Cardiac fibroblast (primary cell): ENCODE data around the gene PCDHGC3.

Source experiments
- DNase-seq, 2 donors: peaks; one replicate each; pipeline versions ENCODE4 v3.0.0 to v3.0.0-alpha.2; 2010; ENCODE audit warnings: low read depth in 2 of 2
- H3K4me3 ChIP-seq, 2 donors: replicated peaks in 1 of 2; 1 replicate in 1 of 2; 2 replicates in 1 of 2; pipeline ENCODE4 v1.5.1; 2011; ENCODE audit warnings: low read depth in 2 of 2, low read length in 2 of 2, mild to moderate bottlenecking in 2 of 2, moderate library complexity in 1 of 2
- TF ChIP-seq, protein P1 (sequence below): IDR thresholded peaks from one replicate; pipeline ENCODE4 v1.5.1; 2011; ENCODE audit warnings: low read depth, mild to moderate bottlenecking, low read length, inconsistent platforms

The PCDHGC3 gene

DNA sequence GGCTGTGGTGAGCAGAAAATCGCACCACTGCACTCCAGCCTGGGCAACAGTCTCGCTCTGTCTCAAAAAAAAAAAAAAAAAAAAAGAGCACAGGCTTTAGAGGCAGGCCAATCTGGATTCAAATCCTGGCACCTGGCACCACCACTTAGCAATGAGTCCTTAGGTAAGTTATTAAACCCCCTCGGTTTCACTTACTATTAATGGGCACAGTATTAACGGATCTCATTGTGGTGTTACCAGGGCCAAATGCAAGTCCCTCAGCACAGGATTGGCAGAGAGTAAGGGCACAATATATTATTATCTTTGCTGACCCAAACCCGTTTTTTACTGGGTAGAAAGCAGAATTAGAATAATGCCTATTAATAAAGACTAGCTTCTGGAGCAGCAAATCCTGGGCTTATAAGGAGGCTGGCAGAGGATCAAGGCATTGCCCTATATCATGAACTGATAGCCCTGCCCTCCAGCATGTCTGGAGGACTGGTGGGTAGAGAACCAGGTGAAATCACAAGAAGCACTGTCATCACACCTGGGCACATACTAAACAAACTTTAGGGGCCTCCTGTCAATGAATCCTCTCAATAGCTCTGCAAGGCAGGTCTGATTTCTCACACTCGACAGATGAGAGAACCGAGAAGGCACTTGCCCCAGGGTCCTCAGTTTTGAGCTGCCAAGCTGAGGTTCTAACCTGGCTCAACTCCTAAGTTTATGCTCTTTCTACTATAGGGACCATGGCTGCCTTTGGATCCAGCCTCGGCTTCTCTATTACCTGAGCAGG is 30.8 kb downstream of the PCDHGC3 start:
- TF ChIP-seq, protein P1, sequence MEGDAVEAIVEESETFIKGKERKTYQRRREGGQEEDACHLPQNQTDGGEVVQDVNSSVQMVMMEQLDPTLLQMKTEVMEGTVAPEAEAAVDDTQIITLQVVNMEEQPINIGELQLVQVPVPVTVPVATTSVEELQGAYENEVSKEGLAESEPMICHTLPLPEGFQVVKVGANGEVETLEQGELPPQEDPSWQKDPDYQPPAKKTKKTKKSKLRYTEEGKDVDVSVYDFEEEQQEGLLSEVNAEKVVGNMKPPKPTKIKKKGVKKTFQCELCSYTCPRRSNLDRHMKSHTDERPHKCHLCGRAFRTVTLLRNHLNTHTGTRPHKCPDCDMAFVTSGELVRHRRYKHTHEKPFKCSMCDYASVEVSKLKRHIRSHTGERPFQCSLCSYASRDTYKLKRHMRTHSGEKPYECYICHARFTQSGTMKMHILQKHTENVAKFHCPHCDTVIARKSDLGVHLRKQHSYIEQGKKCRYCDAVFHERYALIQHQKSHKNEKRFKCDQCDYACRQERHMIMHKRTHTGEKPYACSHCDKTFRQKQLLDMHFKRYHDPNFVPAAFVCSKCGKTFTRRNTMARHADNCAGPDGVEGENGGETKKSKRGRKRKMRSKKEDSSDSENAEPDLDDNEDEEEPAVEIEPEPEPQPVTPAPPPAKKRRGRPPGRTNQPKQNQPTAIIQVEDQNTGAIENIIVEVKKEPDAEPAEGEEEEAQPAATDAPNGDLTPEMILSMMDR, result no peak
- no peak for DNase-seq
- H3K4me3 ChIP-seq, result no peak overlapping the region

GRCh38 chr5:141507387-141508091 is 31.8 kb downstream of the PCDHGC3 start:
- H3K4me3 ChIP-seq, result peak overlapping the region in 1 of 2 donors; percentile 38
- peak; percentile 78 to 85 for DNase-seq
- TF ChIP-seq, protein P1, result no peak

DNA sequence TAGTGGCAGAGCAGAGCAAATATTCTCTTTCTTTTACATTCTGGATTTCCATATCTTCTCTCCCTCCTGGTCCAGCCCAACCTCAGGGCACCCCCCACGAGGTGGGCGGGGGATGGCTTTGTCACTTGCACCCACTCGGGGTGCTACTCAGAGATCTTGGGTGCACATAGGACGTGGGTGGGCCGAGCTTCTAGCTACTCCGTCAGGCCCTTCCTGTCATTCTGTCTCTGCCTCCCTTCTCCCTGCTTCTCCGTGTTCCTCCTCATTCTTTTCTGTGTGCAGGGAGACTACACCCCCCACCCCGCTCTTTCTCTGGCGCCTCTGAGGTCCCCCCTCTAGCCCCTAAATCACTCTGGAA is 32.7 kb downstream of the PCDHGC3 start:
- DNase-seq, result peak; percentile 40 to 46
- H3K4me3 ChIP-seq, result peak overlapping the region; percentile 23 to 38

GRCh38 chr5:141508798-141509611 is 33.2 kb downstream of the PCDHGC3 start:
- peak overlapping the region; percentile 23 to 38 for H3K4me3 ChIP-seq
- peak; percentile 94 to 97 for DNase-seq

More for the DNA sequence above, 32.7 kb downstream of the PCDHGC3 start:
- TF ChIP-seq, protein P1, result no peak

DNA sequence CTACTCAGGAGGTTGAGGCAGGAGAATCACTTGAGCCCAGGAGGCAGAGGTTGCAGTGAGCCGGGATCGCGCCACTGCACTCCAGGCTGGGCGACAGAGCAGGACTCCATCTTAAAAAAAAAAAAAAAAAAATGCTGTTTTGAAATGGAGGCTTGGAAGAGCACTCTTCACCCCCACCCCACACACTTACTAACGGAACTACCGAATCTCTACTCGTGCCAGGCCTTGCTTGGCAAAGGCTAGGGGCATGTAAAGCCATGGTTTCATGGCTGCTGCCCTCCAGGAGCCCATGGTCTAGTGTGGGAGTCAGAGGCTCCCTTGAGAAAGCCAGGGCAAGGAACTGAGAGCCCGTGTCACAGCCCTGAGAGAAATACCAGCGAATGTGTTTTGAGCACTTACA is 34.4 kb downstream of the PCDHGC3 start:
- H3K4me3 ChIP-seq, result no peak overlapping the region
- no peak for DNase-seq
- TF ChIP-seq, protein P1, result no peak

More at GRCh38 chr5:141508798-141509611, 33.2 kb downstream of the PCDHGC3 start:
- TF ChIP-seq, protein P1, result no peak

DNA sequence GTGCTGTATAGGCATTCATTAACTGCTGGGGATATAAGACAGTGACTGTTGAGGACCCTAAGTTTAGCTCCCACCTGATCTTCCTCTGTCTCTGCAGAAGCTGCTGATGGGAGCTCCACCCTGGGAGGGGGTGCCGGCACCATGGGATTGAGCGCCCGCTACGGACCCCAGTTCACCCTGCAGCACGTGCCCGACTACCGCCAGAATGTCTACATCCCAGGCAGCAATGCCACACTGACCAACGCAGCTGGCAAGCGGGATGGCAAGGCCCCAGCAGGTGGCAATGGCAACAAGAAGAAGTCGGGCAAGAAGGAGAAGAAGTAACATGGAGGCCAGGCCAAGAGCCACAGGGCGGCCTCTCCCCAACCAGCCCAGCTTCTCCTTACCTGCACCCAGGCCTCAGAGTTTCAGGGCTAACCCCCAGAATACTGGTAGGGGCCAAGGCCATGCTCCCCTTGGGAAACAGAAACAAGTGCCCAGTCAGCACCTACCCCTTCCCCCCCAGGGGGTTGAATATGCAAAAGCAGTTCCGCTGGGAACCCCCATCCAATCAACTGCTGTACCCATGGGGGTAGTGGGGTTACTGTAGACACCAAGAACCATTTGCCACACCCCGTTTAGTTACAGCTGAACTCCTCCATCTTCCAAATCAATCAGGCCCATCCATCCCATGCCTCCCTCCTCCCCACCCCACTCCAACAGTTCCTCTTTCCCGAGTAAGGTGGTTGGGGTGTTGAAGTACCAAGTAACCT is 35.3 kb downstream of the PCDHGC3 start:
- TF ChIP-seq, protein P1, result no peak
- no peak for DNase-seq
- no peak overlapping the region for H3K4me3 ChIP-seq
